ENCODE data around the gene EGFR. TPM values are rescaled to one million over a fixed set of nuclear protein-coding genes. Genes with fewer than 3 reads are reported as not detected.

EGFR gene
- total and polyA plus RNA-seq, 2 donors (not counting 3 experiments of a cell fraction or from before 2014, with no cell fraction given) = 1.5 to 4.1 TPM

- BruUV-seq (replicated peaks) = no TSS peak
Observed at GRCh38 chr7:55070854-55071253, 52.0 kb downstream of the EGFR start.

More at GRCh38 chr7:55070854-55071253, 52.0 kb downstream of the EGFR start:
- Histone ChIP-seq H3K27ac (ENCODE audit: insufficient read depth, low read depth, low read length) (no peak overlapping the region), H4K20me1 (replicated peaks; ENCODE audit: control insufficient read depth, extremely low read depth, insufficient read depth, low read length) (no peaks in the 10 kb centered on the region), H2AFZ (ENCODE audit: low read depth, low read length) (no peak overlapping the region), H3K4me1 (ENCODE audit: control insufficient read depth, extremely low read depth, insufficient read depth, low read length) (peaks cover 14% of the 10 kb centered on the region), H3K27me3 (ENCODE audit: control insufficient read depth in 2 of 2, insufficient read depth in 2 of 2, low read length in 2 of 2) (no peaks in the 10 kb centered on the region), H3K4me2 (ENCODE audit: insufficient read depth, low read length) (no peak overlapping the region), H3K9me1 (replicated peaks; ENCODE audit: control insufficient read depth, extremely low read depth, insufficient read depth, low read length) (no peaks in the 10 kb centered on the region), H3K9me3 (replicated peaks; ENCODE audit: control insufficient read depth, insufficient read depth, low read length) (no peaks in the 10 kb centered on the region), H3K79me2 (ENCODE audit: control insufficient read depth, insufficient read depth, low read length) (no peaks in the 10 kb centered on the region), H3K9ac (replicated peaks; ENCODE audit: extremely low read depth, insufficient read depth, low read length) (no peak overlapping the region), H3K4me3 (replicated peaks in 1 of 3; ENCODE audit: insufficient read depth in 1 of 3, low read depth in 1 of 3, low read length in 3 of 3) (no peak overlapping the region), H3K36me3 (ENCODE audit: control insufficient read depth in 2 of 2, extremely low read depth in 1 of 2, insufficient read depth in 2 of 2, low read length in 2 of 2) (no peaks in the 10 kb centered on the region)
- FAIRE-seq = no peak
- POLR2A ChIA-PET = no interaction called here
- DNase-seq (ENCODE audit: low read depth, low spot score) = no peak
- CTCF ChIA-PET = interaction anchor here (2.4 kb wide), 1 partner anchor 184 kb away, joined by 7 read pairs; no protein-coding TSS in a partner anchor
- dilution Hi-C loops (cut with MboI; ENCODE audit: extremely low pct_ligation_motif_present, low sequenced_read_pairs) = no loop called here
- no peak for TF ChIP-seq POLR2AphosphoS5 (IDR thresholded peaks at IDR 0.05; ENCODE audit: insufficient read depth, low read depth, low read length)
- TF ChIP-seq CTCF (IDR thresholded peaks at IDR 0.05; ENCODE audit: extremely low read depth in 1 of 2, insufficient read depth in 1 of 2, low read depth in 1 of 2, low read length in 2 of 2) = no peak
- TF ChIP-seq EZH2 (IDR thresholded peaks at IDR 0.05; ENCODE audit: borderline replicate concordance, low read depth, low read length, severe bottlenecking) = no peak
- TF ChIP-seq FOS (IDR thresholded peaks at IDR 0.05; ENCODE audit: borderline replicate concordance, insufficient read depth, low read length) = no peak
- no peak for TF ChIP-seq MYC (IDR thresholded peaks at IDR 0.05; ENCODE audit: low read depth, low read length)
- TF ChIP-seq JUN (IDR thresholded peaks at IDR 0.05; ENCODE audit: borderline replicate concordance, insufficient read depth, insufficient read length, low read depth) = no peak
- TF ChIP-seq GATA2 (IDR thresholded peaks at IDR 0.05; ENCODE audit: insufficient read depth, insufficient read length, low read depth, low read length) = no peak
- no peak for TF ChIP-seq MAX (IDR thresholded peaks at IDR 0.05; ENCODE audit: insufficient read depth, insufficient read length)
- no peak for TF ChIP-seq POLR2A (IDR thresholded peaks at IDR 0.05; ENCODE audit: low read depth, low read length)
- intact Hi-C loops (cut with micrococcal nuclease) = no loop called here

All from endothelial cell of umbilical vein (primary cell).